Fibroblast of lung (primary cell): ENCODE measurements around the gene ALG3.

Source experiments
- CTCF ChIP-seq, 2 donors: IDR thresholded peaks in 1 of 2; conservative IDR thresholded peaks in 1 of 2; 1 replicate in 1 of 2; 2 replicates in 1 of 2; pipeline ENCODE4 v1.5.1; 2011 to 2012; ENCODE audit warnings: low read length in 2 of 2, control low read depth in 1 of 2, inconsistent platforms in 1 of 2, low read depth in 1 of 2, mild to moderate bottlenecking in 1 of 2
- EZH2 ChIP-seq: IDR thresholded peaks from 2 replicates; pipeline ENCODE4 v1.5.1; 2012; ENCODE audit warnings: low read length, control low read depth, mild to moderate bottlenecking; ENCODE audit errors: missing control alignments

- TF ChIP-seq CTCF (conservative IDR thresholded peaks at IDR 0.05 in 1 of 2, IDR thresholded peaks at IDR 0.05 in 1 of 2; ENCODE audit: low read depth in 1 of 2, low read length in 2 of 2) = no peak
- TF ChIP-seq EZH2 = no peak
Measured at GRCh38 chr3:184234224-184234623, 14.5 kb downstream of the ALG3 start.
